ENCODE data around the gene ACOT13.
"Not testable (repeated sequence)": the region's sequence is repeated elsewhere in the genome, so short reads cannot be mapped to it uniquely, and the experiment has no call there.

Gene ACOT13

GRCh38 chr6:24683297-24684296, 16.7 kb downstream of the ACOT13 start:
- DNase-seq, result no peak
- in situ Hi-C loops (cut with HindIII; ENCODE audit: low pct_ligation_motif_present, low pct_unique_long_range_greater_than_20kb, low sequenced_read_pairs), result no loop called here

GRCh38 chr6:24686408-24686807, 19.5 kb downstream of the ACOT13 start:
- in situ Hi-C loops (cut with HindIII; ENCODE audit: low pct_ligation_motif_present, low pct_unique_long_range_greater_than_20kb, low sequenced_read_pairs), result no loop called here
- DNase-seq, result no peak

- in situ Hi-C loops (cut with HindIII; ENCODE audit: low pct_ligation_motif_present, low pct_unique_long_range_greater_than_20kb, low sequenced_read_pairs), result no loop called here
- no peak for DNase-seq
Observed at GRCh38 chr6:24686946-24687345, 20.1 kb downstream of the ACOT13 start.

DNA sequence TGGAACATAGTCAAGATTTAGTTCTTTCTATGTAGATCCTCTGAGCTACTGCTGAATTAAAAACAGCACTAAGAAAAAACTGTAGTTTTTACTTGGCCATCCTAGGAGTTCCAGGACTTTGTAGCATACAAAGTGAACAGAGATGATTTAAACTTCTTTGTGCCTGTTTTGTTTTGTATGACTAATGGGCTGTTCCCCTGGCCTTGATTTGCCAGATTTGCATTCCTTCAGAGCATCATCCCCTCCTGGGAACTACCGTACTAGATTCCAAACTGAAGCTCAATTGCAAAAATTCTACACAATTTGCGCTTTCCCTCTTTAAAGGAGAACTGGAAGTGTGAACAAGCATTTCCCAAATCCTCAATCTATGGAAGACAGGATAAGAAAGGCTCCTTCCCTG, 23.1 kb downstream of the ACOT13 start:
- in situ Hi-C loops (cut with HindIII; ENCODE audit: low pct_ligation_motif_present, low pct_unique_long_range_greater_than_20kb, low sequenced_read_pairs), result no loop called here
- DNase-seq, result no peak

GRCh38 chr6:24690593-24690992, 23.7 kb downstream of the ACOT13 start:
- no peak for DNase-seq
- in situ Hi-C loops (cut with HindIII; ENCODE audit: low pct_ligation_motif_present, low pct_unique_long_range_greater_than_20kb, low sequenced_read_pairs), result no loop called here

GRCh38 chr6:24691550-24691949, 24.7 kb downstream of the ACOT13 start:
- DNase-seq, result no peak
- in situ Hi-C loops (cut with HindIII; ENCODE audit: low pct_ligation_motif_present, low pct_unique_long_range_greater_than_20kb, low sequenced_read_pairs), result no loop called here

DNA sequence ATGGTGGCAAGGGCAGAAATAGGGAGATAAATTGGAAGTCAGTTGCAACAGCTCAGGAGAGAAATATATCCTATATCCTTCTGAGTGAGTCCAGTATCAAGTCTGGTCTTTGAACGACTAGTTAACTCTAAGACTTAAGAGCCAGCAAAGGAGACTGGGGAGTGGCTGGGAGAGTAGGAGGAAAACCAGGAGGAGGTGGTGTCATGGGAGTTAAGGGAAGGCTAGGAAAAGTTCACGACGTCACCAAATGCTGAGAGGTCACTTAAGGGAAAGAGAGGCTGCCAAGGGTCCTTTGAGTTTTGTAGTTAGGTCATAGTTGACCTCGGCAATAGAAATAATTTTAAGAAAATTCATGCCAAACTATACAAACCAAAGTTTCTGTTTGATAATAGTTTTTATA, 25.1 kb downstream of the ACOT13 start:
- in situ Hi-C loops (cut with HindIII; ENCODE audit: low pct_ligation_motif_present, low pct_unique_long_range_greater_than_20kb, low sequenced_read_pairs), result no loop called here
- no peak for DNase-seq

DNA sequence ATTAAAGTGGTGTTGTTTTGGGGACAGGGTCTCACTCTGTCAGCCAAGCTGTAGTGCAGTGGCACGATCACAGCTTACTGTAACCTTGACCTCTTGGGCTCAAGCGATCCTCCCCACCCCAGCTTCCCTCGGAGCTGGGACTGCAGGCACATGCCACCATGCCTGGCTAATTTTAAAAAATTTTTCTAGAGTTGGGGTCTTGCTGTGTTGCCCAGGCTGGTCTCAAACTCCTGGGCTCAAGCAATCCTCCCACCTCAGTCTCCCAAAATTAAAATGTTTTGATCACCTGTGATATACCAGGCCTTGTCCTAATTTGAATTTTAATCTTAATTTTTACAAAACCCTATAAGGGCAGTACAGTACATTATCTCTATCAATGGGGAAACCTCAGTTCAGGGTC, 25.5 kb downstream of the ACOT13 start:
- in situ Hi-C loops (cut with HindIII; ENCODE audit: low pct_ligation_motif_present, low pct_unique_long_range_greater_than_20kb, low sequenced_read_pairs), result no loop called here
- DNase-seq, result no peak

DNA sequence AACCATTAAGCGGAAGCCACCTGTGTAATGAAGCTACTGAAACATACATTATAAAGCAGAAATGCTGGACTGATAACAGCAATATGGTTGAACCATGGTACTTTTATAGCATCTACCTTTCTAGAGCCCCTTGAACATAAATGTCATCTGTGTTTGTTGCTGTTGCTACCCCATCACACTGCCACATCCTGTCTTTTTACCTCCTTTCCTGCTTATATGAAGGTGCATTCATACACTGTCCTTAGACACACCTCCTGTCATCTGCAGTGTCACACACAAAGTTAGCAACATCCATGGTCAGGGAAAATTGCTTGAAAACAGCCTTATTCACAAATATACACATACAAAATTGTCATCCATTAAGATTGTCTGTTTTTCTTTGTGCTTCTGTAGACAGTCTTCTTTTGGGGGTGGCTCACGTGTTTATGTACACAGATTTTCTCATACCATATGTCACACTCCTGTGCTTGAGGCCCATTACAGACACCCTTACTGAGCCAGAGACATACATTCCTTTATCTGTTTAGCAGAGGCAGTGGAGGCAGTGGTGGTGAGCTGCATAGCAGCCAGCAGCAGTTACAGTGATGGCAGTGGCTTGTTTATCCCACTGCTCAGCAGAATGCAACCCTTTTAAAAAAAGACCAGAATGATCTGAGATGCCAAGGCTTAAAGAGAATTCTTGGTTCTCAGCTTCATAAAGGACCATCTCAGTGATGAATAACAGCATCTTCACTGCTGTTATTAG, 26.1 kb downstream of the ACOT13 start:
- no peak for DNase-seq
- in situ Hi-C loops (cut with HindIII; ENCODE audit: low pct_ligation_motif_present, low pct_unique_long_range_greater_than_20kb, low sequenced_read_pairs), result no loop called here

GRCh38 chr6:24694198-24694597, 27.3 kb downstream of the ACOT13 start:
- DNase-seq, result no peak
- in situ Hi-C loops (cut with HindIII; ENCODE audit: low pct_ligation_motif_present, low pct_unique_long_range_greater_than_20kb, low sequenced_read_pairs), result no loop called here

DNA sequence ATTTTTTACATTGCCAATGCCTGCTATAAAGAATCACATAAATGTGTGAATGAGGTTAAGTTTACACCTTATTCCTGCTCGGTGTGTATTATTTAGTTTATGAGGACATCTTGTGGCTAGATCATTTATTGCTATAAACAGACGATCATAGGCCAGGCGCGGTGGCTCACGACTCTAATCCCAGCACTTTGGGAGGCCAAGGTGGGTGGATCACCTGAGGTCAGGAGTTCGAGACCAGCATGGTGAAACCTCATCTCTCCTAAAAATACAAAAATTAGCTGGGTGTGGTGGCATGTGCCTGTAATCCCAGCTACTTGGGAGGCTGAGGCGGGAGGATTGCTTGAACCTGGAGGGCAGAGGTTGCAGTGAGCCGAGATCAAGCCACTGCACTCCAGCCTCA, 28.8 kb downstream of the ACOT13 start:
- peak; percentile 58 for DNase-seq
- in situ Hi-C loops (cut with HindIII; ENCODE audit: low pct_ligation_motif_present, low pct_unique_long_range_greater_than_20kb, low sequenced_read_pairs), result not testable (repeated sequence)

- DNase-seq, result no peak
- in situ Hi-C loops (cut with HindIII; ENCODE audit: low pct_ligation_motif_present, low pct_unique_long_range_greater_than_20kb, low sequenced_read_pairs), result no loop called here
Observed at GRCh38 chr6:24696097-24696496, 29.2 kb downstream of the ACOT13 start.

GRCh38 chr6:24699521-24700359, 32.9 kb downstream of the ACOT13 start:
- DNase-seq, result no peak
- in situ Hi-C loops (cut with HindIII; ENCODE audit: low pct_ligation_motif_present, low pct_unique_long_range_greater_than_20kb, low sequenced_read_pairs), result no loop called here

DNA sequence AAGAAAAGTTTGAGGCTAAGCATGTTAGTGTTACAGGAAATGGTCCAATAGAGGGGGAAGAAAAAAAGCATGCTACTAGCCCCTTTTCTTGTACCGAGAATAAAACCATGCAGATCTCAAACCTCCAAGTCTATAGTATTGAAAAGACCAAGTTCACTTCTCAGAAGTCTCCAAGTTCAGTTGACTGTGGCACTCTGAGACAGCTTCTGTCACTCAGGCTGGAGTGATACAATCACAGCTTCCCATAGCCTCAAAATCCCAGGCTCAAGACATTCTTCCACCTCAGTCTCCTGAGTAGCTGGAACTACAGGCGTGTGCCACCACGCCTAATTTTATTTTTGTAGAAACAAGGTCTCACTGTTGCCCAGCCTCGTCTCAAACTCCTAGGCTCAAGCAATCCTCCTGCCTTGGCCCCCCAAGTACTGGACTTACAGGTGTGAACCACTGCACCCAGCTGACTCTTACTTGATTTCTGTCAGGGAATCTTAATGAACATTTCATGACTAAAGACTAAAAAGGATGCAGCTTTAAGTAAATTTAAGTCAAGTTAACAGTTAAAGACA, 35.9 kb downstream of the ACOT13 start:
- in situ Hi-C loops (cut with HindIII; ENCODE audit: low pct_ligation_motif_present, low pct_unique_long_range_greater_than_20kb, low sequenced_read_pairs), result no loop called here
- DNase-seq, result no peak

DNA sequence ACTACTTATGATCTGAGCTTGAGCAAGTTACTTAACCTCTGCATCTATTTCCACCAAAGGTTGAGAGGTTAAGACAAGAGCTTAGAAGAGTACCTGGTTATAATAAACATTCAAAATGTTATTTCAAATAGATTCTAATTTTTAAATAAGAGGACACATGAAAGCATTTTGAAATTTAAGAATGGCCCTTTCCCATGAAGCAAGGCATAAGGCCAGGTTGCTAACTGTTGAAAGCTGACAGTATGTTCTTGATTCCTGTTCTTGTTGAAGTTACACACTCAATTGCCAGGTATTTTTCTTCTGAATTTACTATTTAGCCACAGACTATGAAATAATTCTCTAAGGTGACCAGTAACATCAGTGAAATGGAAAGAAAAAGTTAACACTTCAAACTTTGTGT, 37.6 kb downstream of the ACOT13 start:
- in situ Hi-C loops (cut with HindIII; ENCODE audit: low pct_ligation_motif_present, low pct_unique_long_range_greater_than_20kb, low sequenced_read_pairs), result no loop called here
- no peak for DNase-seq

- in situ Hi-C loops (cut with HindIII; ENCODE audit: low pct_ligation_motif_present, low pct_unique_long_range_greater_than_20kb, low sequenced_read_pairs), result no loop called here
- DNase-seq, result no peak
Observed at GRCh38 chr6:24708612-24709011, 41.7 kb downstream of the ACOT13 start.

GRCh38 chr6:24709014-24709711, 42.3 kb downstream of the ACOT13 start:
- in situ Hi-C loops (cut with HindIII; ENCODE audit: low pct_ligation_motif_present, low pct_unique_long_range_greater_than_20kb, low sequenced_read_pairs), result no loop called here
- no peak for DNase-seq

Measured in ACHN (cell line).